ENCODE measurements around the gene PRIMPOL. TPM values are rescaled to one million over a fixed set of nuclear protein-coding genes. Genes with fewer than 3 reads are reported as not detected.
"Not testable (repeated sequence)": the region's sequence is repeated elsewhere in the genome, so short reads cannot be mapped to it uniquely, and the experiment has no call there.

The PRIMPOL gene
- total RNA-seq, 2 experiments from 2014 or later = 17.9 to 18.1 TPM

DNA sequence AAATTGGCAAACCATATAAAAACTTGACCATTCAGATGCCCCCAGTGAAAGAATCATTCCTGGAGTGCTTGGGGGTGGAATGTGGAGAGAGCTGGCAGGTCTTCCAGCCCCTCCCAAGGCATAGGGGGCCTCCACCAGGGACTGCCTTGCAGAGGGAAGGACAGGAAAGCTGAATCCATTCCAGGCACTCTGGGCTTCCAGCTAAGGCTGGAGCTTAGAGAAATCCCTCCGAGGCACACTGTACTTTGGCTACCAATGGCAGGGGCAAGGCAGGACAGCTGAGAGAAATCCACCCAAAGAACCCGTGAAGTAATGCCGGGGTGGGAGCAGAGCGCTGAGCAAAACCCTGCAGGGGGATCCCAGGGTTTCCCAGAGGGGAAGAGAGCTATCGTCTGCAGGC lies 80.4 kb downstream of the PRIMPOL start:
- CTCF ChIA-PET = no interaction called here
- H3K4me3 Mint-ChIP-seq = no peak overlapping the region
- DNase-seq = no peak
- H3K27ac Mint-ChIP-seq = no peak overlapping the region
- H3K36me3 Mint-ChIP-seq (ENCODE audit: low read depth) = peaks cover 49% of the 10 kb centered on the region
- no peaks in the 10 kb centered on the region for H3K9me3 Mint-ChIP-seq
- intact Hi-C loops (cut with micrococcal nuclease) = loop anchor here (5.0 kb wide), 1 partner anchor 273 kb away; no protein-coding TSS in a partner anchor
- H3K27me3 Mint-ChIP-seq (ENCODE audit: low read depth) = no peaks in the 10 kb centered on the region
- peaks cover 19% of the 10 kb centered on the region for H3K4me1 Mint-ChIP-seq (ENCODE audit: low read depth)

DNA sequence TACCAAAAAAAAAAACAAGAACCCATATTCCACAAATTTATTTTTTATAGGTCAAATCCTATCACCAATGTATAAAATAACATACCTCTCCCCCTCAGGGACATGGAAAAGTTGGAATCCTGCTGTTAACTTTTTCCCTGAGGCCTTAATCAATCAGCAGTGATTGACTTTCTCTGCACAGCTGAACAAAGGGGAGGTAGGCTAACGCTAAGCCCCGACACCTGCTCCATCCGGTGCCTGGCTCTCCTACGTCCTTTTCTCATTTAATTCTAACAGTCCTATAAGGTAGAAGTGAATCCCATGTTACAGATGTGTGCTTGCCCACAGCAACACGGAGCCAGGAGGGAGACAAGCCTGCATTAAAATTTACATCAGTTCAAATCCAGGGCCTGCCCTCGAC lies 81.5 kb downstream of the PRIMPOL start:
- Mint-ChIP-seq H3K4me3 (no peak overlapping the region), H3K9me3 (no peaks in the 10 kb centered on the region), H3K27me3 (ENCODE audit: low read depth) (no peaks in the 10 kb centered on the region), H3K4me1 (ENCODE audit: low read depth) (peaks cover 19% of the 10 kb centered on the region), H3K36me3 (ENCODE audit: low read depth) (peaks cover 44% of the 10 kb centered on the region), H3K27ac (no peak overlapping the region)
- CTCF ChIA-PET = interaction anchor here (1.6 kb wide), 1 partner anchor 15 kb away, joined by 4 read pairs; no protein-coding TSS in a partner anchor
- intact Hi-C loops (cut with micrococcal nuclease) = loop anchor here (5.0 kb wide), 1 partner anchor 274 kb away; no protein-coding TSS in a partner anchor
- DNase-seq = no peak

DNA sequence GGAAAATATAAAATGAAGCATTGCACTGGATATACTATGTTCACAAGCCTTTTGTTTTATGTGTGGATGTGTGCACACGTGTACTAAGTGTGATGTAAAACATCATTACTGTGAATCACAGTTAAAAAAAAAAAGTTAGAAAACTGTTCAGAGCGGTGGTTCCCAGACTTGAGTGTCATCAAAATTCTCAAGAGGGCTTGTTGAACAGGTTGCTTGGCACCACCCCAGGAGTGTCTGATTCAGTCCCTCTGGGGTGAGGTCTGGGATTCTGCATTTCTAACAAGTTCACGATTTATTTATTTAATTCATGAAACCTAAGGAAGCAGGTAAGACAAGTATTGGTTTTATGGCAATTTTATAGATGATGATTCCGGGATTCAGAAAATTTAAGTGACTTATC lies 82.6 kb downstream of the PRIMPOL start:
- H3K36me3 Mint-ChIP-seq (ENCODE audit: low read depth) = peaks cover 39% of the 10 kb centered on the region
- CTCF ChIA-PET = interaction anchor here (0.6 to 1.6 kb wide), 6 partner anchors 13 to 492 kb away, joined by 3 to 5 read pairs (median 4); no protein-coding TSS in a partner anchor

GRCh38 chr4:184733654-184734524 lies 84.4 kb downstream of the PRIMPOL start, which contains the start of gene CENPU:
TSS of gene CENPU (minus strand) at chr4:184734096. CDS start at chr4:184734062, 34 bp downstream.
- CTCF ChIA-PET = interaction anchor here (0.6 to 1.7 kb wide), 7 partner anchors 9 to 470 kb away, joined by 3 to 6 read pairs (median 3); no protein-coding TSS in a partner anchor
- H3K4me3 Mint-ChIP-seq = peak within 1 kb of the TSS; percentile 97
- H3K27me3 Mint-ChIP-seq (ENCODE audit: low read depth) = no peaks in the 10 kb centered on the region
- peak within 1 kb of the TSS; percentile 86 for H3K27ac Mint-ChIP-seq
- no peaks in the 10 kb centered on the region for H3K9me3 Mint-ChIP-seq
- peaks cover 23% of the 10 kb centered on the region for H3K36me3 Mint-ChIP-seq (ENCODE audit: low read depth)
- DNase-seq = peak; percentile 97
- intact Hi-C loops (cut with micrococcal nuclease) = loop anchor here (1.0 to 5.0 kb wide), 14 partner anchors 28 to 663 kb away; partner anchors contain the start of genes ANKRD37, CASP3, IRF2 and PRIMPOL
- H3K4me1 Mint-ChIP-seq (ENCODE audit: low read depth) = peaks cover 19% of the 10 kb centered on the region

More for the DNA sequence above, 82.6 kb downstream of the PRIMPOL start:
- intact Hi-C loops (cut with micrococcal nuclease) = loop anchor here (5.0 kb wide), 1 partner anchor 275 kb away; no protein-coding TSS in a partner anchor
- H3K4me3 Mint-ChIP-seq = peak overlapping the region; percentile 97
- peak; percentile 31 for DNase-seq
- H3K27me3 Mint-ChIP-seq (ENCODE audit: low read depth) = no peaks in the 10 kb centered on the region
- H3K4me1 Mint-ChIP-seq (ENCODE audit: low read depth) = peaks cover 19% of the 10 kb centered on the region
- no peaks in the 10 kb centered on the region for H3K9me3 Mint-ChIP-seq
- H3K27ac Mint-ChIP-seq = no peak overlapping the region

GRCh38 chr4:184734758-184735157 lies 85.2 kb downstream of the PRIMPOL start:
- Mint-ChIP-seq H3K4me3 (peak overlapping the region; percentile 97), H3K4me1 (ENCODE audit: low read depth) (peaks cover 26% of the 10 kb centered on the region), H3K36me3 (ENCODE audit: low read depth) (peaks cover 16% of the 10 kb centered on the region), H3K27ac (peak overlapping the region; percentile 86), H3K27me3 (ENCODE audit: low read depth) (no peaks in the 10 kb centered on the region), H3K9me3 (no peaks in the 10 kb centered on the region)
- intact Hi-C loops (cut with micrococcal nuclease) = loop anchor here (1.0 to 5.0 kb wide), 14 partner anchors 28 to 662 kb away; partner anchors contain the start of genes ANKRD37, CASP3, IRF2 and PRIMPOL
- CTCF ChIA-PET = interaction anchor here (0.9 to 1.7 kb wide), 4 partner anchors 8 to 470 kb away, joined by 3 to 6 read pairs (median 4); no protein-coding TSS in a partner anchor
- no peak for DNase-seq

DNA sequence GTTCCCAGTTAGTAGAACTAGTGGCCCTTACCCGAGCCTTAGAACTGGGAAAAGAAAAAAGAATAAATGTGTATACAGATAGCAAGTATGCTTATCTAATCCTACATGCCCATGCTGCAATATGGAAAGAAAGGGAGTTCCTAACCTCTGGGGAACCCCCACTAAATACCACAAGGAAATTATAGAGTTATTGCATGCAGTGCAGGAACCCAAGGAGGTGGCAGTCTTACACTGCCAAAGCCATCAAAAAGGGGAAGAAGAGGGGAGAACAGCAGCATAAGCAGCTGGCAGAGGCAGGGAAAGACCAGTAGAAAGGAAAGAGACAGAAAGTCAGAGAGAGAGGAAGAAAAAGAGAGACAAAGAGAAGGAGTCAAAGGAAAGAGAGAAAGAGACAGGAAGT lies 90.0 kb downstream of the PRIMPOL start:
- CTCF ChIA-PET; H3K36me3 Mint-ChIP-seq (ENCODE audit: low read depth); H3K9me3 Mint-ChIP-seq; H3K4me3 Mint-ChIP-seq; H3K27ac Mint-ChIP-seq; DNase-seq; H3K27me3 Mint-ChIP-seq (ENCODE audit: low read depth); intact Hi-C loops (cut with micrococcal nuclease): not testable (repeated sequence)
- H3K4me1 Mint-ChIP-seq (ENCODE audit: low read depth) = peaks cover 13% of the 10 kb centered on the region

- H3K36me3 Mint-ChIP-seq (ENCODE audit: low read depth) = no peaks in the 10 kb centered on the region
- no peak for DNase-seq
- no peaks in the 10 kb centered on the region for H3K9me3 Mint-ChIP-seq
- no peak overlapping the region for H3K27ac Mint-ChIP-seq
- CTCF ChIA-PET = interaction anchor here (0.7 to 3.1 kb wide), 3 partner anchors 21 to 476 kb away, joined by 3 to 12 read pairs (median 3); no protein-coding TSS in a partner anchor
- peaks cover 15% of the 10 kb centered on the region for H3K4me1 Mint-ChIP-seq (ENCODE audit: low read depth)
- H3K4me3 Mint-ChIP-seq = no peak overlapping the region
- H3K27me3 Mint-ChIP-seq (ENCODE audit: low read depth) = no peaks in the 10 kb centered on the region
- intact Hi-C loops (cut with micrococcal nuclease) = no loop called here
Observed at GRCh38 chr4:184740980-184741391, 91.4 kb downstream of the PRIMPOL start.

DNA sequence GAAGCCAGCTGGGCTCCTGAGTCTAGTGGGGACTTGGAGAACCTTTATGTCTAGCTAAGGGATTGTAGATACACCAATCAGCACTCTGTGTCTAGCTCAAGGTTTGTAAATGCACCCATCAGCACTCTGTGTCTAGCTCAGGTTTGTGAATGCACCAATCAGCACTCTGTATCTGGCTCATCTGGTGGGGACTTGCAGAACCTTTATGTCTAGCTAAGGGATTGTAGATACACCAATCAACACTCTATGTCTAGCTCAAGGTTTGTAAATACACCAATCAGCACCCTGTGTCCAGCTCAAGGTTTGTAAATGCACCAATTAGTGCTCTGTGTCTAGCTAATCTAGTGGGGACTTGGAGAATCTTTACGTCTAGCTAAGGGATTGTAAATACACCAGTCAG lies 92.1 kb downstream of the PRIMPOL start:
- H3K36me3 Mint-ChIP-seq (ENCODE audit: low read depth); H3K27me3 Mint-ChIP-seq (ENCODE audit: low read depth); DNase-seq; intact Hi-C loops (cut with micrococcal nuclease); H3K4me3 Mint-ChIP-seq; H3K9me3 Mint-ChIP-seq; H3K27ac Mint-ChIP-seq: not testable (repeated sequence)
- CTCF ChIA-PET = interaction anchor here (0.7 to 3.1 kb wide), 4 partner anchors 21 to 477 kb away, joined by 3 to 12 read pairs (median 4); no protein-coding TSS in a partner anchor
- peaks cover 21% of the 10 kb centered on the region for H3K4me1 Mint-ChIP-seq (ENCODE audit: low read depth)

DNA sequence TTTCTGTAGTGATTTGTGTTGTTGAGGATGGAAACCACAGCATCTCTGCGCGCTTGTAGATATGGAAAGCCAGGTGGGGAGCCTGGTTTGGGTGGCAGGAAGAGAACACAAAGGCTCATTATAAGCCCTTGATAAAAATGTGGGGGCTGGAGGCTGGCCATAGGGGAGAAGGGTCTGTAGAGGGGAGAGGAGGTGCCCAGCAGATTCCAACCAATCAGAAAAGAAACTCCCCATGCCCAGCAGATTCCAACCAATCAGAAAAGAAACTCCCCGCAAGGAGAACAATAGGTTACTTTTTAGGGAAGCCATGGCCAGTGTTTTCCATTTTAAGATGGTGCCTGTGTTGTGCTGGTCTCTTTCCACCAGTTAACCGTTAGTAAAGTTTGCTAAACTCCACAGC lies 94.1 kb downstream of the PRIMPOL start:
- Mint-ChIP-seq H3K9me3 (no peaks in the 10 kb centered on the region), H3K27me3 (ENCODE audit: low read depth) (no peaks in the 10 kb centered on the region), H3K4me1 (ENCODE audit: low read depth) (peaks cover 27% of the 10 kb centered on the region), H3K4me3 (no peak overlapping the region), H3K27ac (no peak overlapping the region), H3K36me3 (ENCODE audit: low read depth) (no peaks in the 10 kb centered on the region)
- CTCF ChIA-PET = no interaction called here
- DNase-seq = no peak
- intact Hi-C loops (cut with micrococcal nuclease) = no loop called here

- Mint-ChIP-seq H3K36me3 (ENCODE audit: low read depth) (no peaks in the 10 kb centered on the region), H3K9me3 (no peaks in the 10 kb centered on the region), H3K4me3 (no peak overlapping the region), H3K27me3 (ENCODE audit: low read depth) (no peaks in the 10 kb centered on the region), H3K4me1 (ENCODE audit: low read depth) (peaks cover 25% of the 10 kb centered on the region), H3K27ac (no peak overlapping the region)
- CTCF ChIA-PET = no interaction called here
- intact Hi-C loops (cut with micrococcal nuclease) = no loop called here
- DNase-seq = no peak
Observed at GRCh38 chr4:184744236-184744635, 94.7 kb downstream of the PRIMPOL start.
